GM15510 (cell line): ENCODE data around the gene SPATA24.

Experiments used
- POLR2A ChIP-seq: IDR thresholded peaks from 3 replicates; pipeline ENCODE4 v1.6.1; 2011; ENCODE audit warnings: borderline replicate concordance; ENCODE audit not compliant: insufficient read length; ENCODE audit errors: extremely low read depth

SPATA24 gene

GRCh38 chr5:139391570-139392323 lies 12.1 kb downstream of the SPATA24 start:
- peak; percentile 55 for TF ChIP-seq POLR2A

- no peak for TF ChIP-seq POLR2A
These were observed 13.0 kb downstream of the SPATA24 start for GRCh38 chr5:139390639-139391569.

GRCh38 chr5:139389701-139390638 lies 13.9 kb downstream of the SPATA24 start, which contains the start of gene MZB1:
Gene MZB1 (minus strand): TSS chr5:139389913. CDS start chr5:139389856, 57 bp downstream.
- TF ChIP-seq POLR2A: peak; percentile 93

GRCh38 chr5:139388198-139388821 lies 15.6 kb downstream of the SPATA24 start:
- no peak for TF ChIP-seq POLR2A

GRCh38 chr5:139387611-139388197 lies 16.2 kb downstream of the SPATA24 start:
- no peak for TF ChIP-seq POLR2A

- no peak for TF ChIP-seq POLR2A
These were observed 17.8 kb downstream of the SPATA24 start for GRCh38 chr5:139386050-139386438.

GRCh38 chr5:139385061-139386049 lies 18.5 kb downstream of the SPATA24 start:
- peak; percentile 4 for TF ChIP-seq POLR2A

GRCh38 chr5:139384591-139385051 lies 19.3 kb downstream of the SPATA24 start:
- peak; percentile 41 for TF ChIP-seq POLR2A

GRCh38 chr5:139383993-139384590 lies 19.8 kb downstream of the SPATA24 start:
- peak; percentile 8 for TF ChIP-seq POLR2A

GRCh38 chr5:139383275-139383992 lies 20.5 kb downstream of the SPATA24 start, which contains the start of gene SLC23A1:
Gene SLC23A1 (minus strand): TSS chr5:139383297. CDS start chr5:139383253, 44 bp downstream.
- TF ChIP-seq POLR2A: no peak

- TF ChIP-seq POLR2A: peak; percentile 15
These were observed 21.1 kb downstream of the SPATA24 start for GRCh38 chr5:139382807-139383206.
